ENCODE data around the gene SLC2A4RG. TPM values are rescaled to one million over a fixed set of nuclear protein-coding genes. Genes with fewer than 3 reads are reported as not detected.

The SLC2A4RG gene
- total and polyA plus RNA-seq, 2 of the 13 experiments (the other 11 are each of a cell fraction or from before 2014, with no cell fraction given): 91.4 to 95.9 TPM

DNA sequence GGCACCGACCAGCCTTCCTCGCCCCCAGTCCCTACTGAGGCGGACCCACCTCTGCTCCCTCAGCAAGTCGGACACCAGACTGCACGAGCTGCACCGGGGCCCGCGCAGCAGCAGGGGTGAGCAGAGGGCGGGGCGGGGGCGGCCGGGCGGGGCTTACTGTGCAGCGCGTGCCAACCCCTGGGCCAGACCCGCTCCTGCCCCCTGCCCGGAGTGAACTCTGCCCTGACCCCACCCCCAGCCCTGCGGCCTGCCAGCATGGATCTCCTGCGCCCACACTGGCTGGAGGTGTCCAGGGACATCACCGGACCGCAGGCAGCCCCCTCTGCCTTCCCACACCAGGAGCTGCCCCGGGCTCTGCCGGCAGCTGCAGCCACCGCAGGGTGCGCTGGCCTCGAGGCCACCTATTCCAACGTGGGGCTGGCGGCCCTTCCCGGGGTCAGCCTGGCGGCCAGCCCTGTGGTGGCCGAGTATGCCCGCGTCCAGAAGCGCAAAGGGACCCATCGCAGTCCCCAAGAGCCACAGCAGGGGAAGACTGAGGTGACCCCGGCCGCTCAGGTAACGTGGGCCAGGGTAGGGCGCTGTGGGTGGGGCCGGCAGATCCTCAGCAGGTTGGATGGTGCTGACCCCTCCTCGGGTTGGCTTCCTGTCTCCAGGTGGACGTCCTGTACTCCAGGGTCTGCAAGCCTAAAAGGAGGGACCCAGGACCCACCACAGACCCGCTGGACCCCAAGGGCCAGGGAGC, 1.5 kb upstream of the SLC2A4RG start (continued):
- TF ChIP-seq, protein P1, sequence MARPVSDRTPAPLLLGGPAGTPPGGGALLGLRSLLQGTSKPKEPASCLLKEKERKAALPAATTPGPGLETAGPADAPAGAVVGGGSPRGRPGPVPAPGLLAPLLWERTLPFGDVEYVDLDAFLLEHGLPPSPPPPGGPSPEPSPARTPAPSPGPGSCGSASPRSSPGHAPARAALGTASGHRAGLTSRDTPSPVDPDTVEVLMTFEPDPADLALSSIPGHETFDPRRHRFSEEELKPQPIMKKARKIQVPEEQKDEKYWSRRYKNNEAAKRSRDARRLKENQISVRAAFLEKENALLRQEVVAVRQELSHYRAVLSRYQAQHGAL (CRISPR knock-in tag; IDR thresholded peaks at IDR 0.05; ENCODE audit: not compliant biosample characterization): peak; percentile 85
- peak; percentile 65; the same call in 1 of the 2 replicates for TF ChIP-seq MLLT10 (CRISPR knock-in tag; IDR thresholded peaks at IDR 0.05)
- TF ChIP-seq ZBTB20 (CRISPR knock-in tag; IDR thresholded peaks at IDR 0.05; ENCODE audit: borderline replicate concordance, low read depth): peak; percentile 84
- TF ChIP-seq PAWR (CRISPR knock-in tag; IDR thresholded peaks at IDR 0.05; ENCODE audit: borderline replicate concordance): 0 out of 2 replicates have a peak, but pooled peaks have one; percentile 90
- TF ChIP-seq RXRA (CRISPR knock-in tag; IDR thresholded peaks at IDR 0.05): peak; percentile 87
- peak; percentile 75 for TF ChIP-seq SOX5 (CRISPR knock-in tag; IDR thresholded peaks at IDR 0.05; ENCODE audit: borderline replicate concordance)
- TF ChIP-seq, protein P2, sequence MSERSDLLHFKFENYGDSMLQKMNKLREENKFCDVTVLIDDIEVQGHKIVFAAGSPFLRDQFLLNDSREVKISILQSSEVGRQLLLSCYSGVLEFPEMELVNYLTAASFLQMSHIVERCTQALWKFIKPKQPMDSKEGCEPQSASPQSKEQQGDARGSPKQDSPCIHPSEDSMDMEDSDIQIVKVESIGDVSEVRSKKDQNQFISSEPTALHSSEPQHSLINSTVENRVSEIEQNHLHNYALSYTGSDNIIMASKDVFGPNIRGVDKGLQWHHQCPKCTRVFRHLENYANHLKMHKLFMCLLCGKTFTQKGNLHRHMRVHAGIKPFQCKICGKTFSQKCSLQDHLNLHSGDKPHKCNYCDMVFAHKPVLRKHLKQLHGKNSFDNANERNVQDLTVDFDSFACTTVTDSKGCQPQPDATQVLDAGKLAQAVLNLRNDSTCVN (CRISPR knock-in tag; IDR thresholded peaks at IDR 0.05; ENCODE audit: borderline replicate concordance): peak; percentile 81; the same call in 1 of the 2 replicates
- TF ChIP-seq SNAPC2 (CRISPR knock-in tag; IDR thresholded peaks at IDR 0.05): no peak; the same call in 1 of the 2 replicates
- TF ChIP-seq ZNF589 (CRISPR knock-in tag; conservative IDR thresholded peaks at IDR 0.05): peak; percentile 97
- peak; percentile 94 for TF ChIP-seq ZZZ3 (CRISPR knock-in tag; IDR thresholded peaks at IDR 0.05; ENCODE audit: borderline replicate concordance)
- TF ChIP-seq HOXA9 (CRISPR knock-in tag; IDR thresholded peaks at IDR 0.05; ENCODE audit: borderline replicate concordance): peak; percentile 92
- no peak for TF ChIP-seq SMARCC2 (IDR thresholded peaks at IDR 0.05)
- TF ChIP-seq, protein P3, sequence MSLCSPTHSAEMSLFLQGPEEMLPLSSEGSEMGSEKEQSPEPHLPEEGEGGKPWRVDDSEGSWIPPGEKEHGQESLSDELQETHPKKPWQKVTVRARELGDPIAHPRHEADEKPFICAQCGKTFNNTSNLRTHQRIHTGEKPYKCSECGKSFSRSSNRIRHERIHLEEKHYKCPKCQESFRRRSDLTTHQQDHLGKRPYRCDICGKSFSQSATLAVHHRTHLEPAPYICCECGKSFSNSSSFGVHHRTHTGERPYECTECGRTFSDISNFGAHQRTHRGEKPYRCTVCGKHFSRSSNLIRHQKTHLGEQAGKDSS (CRISPR knock-in tag; IDR thresholded peaks at IDR 0.05; ENCODE audit: borderline replicate concordance, low read depth): peak; percentile 85; the same call in 1 of the 2 replicates
- TF ChIP-seq, protein P4, sequence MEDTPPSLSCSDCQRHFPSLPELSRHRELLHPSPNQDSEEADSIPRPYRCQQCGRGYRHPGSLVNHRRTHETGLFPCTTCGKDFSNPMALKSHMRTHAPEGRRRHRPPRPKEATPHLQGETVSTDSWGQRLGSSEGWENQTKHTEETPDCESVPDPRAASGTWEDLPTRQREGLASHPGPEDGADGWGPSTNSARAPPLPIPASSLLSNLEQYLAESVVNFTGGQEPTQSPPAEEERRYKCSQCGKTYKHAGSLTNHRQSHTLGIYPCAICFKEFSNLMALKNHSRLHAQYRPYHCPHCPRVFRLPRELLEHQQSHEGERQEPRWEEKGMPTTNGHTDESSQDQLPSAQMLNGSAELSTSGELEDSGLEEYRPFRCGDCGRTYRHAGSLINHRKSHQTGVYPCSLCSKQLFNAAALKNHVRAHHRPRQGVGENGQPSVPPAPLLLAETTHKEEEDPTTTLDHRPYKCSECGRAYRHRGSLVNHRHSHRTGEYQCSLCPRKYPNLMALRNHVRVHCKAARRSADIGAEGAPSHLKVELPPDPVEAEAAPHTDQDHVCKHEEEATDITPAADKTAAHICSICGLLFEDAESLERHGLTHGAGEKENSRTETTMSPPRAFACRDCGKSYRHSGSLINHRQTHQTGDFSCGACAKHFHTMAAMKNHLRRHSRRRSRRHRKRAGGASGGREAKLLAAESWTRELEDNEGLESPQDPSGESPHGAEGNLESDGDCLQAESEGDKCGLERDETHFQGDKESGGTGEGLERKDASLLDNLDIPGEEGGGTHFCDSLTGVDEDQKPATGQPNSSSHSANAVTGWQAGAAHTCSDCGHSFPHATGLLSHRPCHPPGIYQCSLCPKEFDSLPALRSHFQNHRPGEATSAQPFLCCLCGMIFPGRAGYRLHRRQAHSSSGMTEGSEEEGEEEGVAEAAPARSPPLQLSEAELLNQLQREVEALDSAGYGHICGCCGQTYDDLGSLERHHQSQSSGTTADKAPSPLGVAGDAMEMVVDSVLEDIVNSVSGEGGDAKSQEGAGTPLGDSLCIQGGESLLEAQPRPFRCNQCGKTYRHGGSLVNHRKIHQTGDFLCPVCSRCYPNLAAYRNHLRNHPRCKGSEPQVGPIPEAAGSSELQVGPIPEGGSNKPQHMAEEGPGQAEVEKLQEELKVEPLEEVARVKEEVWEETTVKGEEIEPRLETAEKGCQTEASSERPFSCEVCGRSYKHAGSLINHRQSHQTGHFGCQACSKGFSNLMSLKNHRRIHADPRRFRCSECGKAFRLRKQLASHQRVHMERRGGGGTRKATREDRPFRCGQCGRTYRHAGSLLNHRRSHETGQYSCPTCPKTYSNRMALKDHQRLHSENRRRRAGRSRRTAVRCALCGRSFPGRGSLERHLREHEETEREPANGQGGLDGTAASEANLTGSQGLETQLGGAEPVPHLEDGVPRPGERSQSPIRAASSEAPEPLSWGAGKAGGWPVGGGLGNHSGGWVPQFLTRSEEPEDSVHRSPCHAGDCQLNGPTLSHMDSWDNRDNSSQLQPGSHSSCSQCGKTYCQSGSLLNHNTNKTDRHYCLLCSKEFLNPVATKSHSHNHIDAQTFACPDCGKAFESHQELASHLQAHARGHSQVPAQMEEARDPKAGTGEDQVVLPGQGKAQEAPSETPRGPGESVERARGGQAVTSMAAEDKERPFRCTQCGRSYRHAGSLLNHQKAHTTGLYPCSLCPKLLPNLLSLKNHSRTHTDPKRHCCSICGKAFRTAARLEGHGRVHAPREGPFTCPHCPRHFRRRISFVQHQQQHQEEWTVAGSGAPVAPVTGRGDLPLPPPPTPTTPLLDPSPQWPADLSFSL (CRISPR knock-in tag; IDR thresholded peaks at IDR 0.05): peak; percentile 21
- TF ChIP-seq, protein P5, sequence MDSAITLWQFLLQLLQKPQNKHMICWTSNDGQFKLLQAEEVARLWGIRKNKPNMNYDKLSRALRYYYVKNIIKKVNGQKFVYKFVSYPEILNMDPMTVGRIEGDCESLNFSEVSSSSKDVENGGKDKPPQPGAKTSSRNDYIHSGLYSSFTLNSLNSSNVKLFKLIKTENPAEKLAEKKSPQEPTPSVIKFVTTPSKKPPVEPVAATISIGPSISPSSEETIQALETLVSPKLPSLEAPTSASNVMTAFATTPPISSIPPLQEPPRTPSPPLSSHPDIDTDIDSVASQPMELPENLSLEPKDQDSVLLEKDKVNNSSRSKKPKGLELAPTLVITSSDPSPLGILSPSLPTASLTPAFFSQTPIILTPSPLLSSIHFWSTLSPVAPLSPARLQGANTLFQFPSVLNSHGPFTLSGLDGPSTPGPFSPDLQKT (CRISPR knock-in tag; IDR thresholded peaks at IDR 0.05; ENCODE audit: borderline replicate concordance): 0 out of 2 replicates have a peak, but pooled peaks have one; percentile 68
- peak; percentile 88; the same call in 1 of the 2 replicates for TF ChIP-seq ZNF607 (CRISPR knock-in tag; IDR thresholded peaks at IDR 0.05; ENCODE audit: borderline replicate concordance)

Data from HepG2 (cell line).